Measurements from ENCODE around the gene GOLGB1. TPM values are rescaled to one million over a fixed set of nuclear protein-coding genes. Genes with fewer than 3 reads are reported as not detected.

GOLGB1 gene
- total RNA-seq, 1 experiment from 2014 or later = 26.5 TPM

GRCh38 chr3:121630355-121630754 is 119.2 kb downstream of the GOLGB1 start:
- DNase-seq = no peak
- Histone ChIP-seq H3K79me2 (ENCODE audit: low read length) (no peaks in the 10 kb centered on the region), H3K27ac (ENCODE audit: low read length) (no peak overlapping the region), H4K20me1 (ENCODE audit: insufficient read depth, low read depth, low read length) (no peaks in the 10 kb centered on the region), H3K4me3 (ENCODE audit: low read length) (no peak overlapping the region), H3K9me2 (replicated peaks; ENCODE audit: insufficient read depth, low read length) (no peaks in the 10 kb centered on the region), H3K4me1 (ENCODE audit: low read length) (no peaks in the 10 kb centered on the region), H3K9ac (ENCODE audit: low read length) (no peak overlapping the region), H2AFZ (ENCODE audit: low read length) (no peak overlapping the region), H3K36me3 (ENCODE audit: insufficient read depth, low read length) (peaks cover 15% of the 10 kb centered on the region), H3K9me3 (ENCODE audit: low read length) (no peaks in the 10 kb centered on the region), H3K4me2 (ENCODE audit: low read depth, low read length, poor library complexity, severe bottlenecking) (no peak overlapping the region), H3K27me3 (ENCODE audit: low read length) (no peaks in the 10 kb centered on the region)

- Histone ChIP-seq H3K4me2 (ENCODE audit: low read depth, low read length, poor library complexity, severe bottlenecking) (no peak overlapping the region), H3K9me2 (replicated peaks; ENCODE audit: insufficient read depth, low read length) (no peaks in the 10 kb centered on the region), H3K9me3 (ENCODE audit: low read length) (no peaks in the 10 kb centered on the region), H3K27me3 (ENCODE audit: low read length) (no peaks in the 10 kb centered on the region), H4K20me1 (ENCODE audit: insufficient read depth, low read depth, low read length) (no peaks in the 10 kb centered on the region), H3K79me2 (ENCODE audit: low read length) (no peaks in the 10 kb centered on the region), H3K36me3 (ENCODE audit: insufficient read depth, low read length) (peaks cover 14% of the 10 kb centered on the region), H3K4me3 (ENCODE audit: low read length) (no peak overlapping the region), H3K27ac (ENCODE audit: low read length) (no peak overlapping the region), H3K4me1 (ENCODE audit: low read length) (no peaks in the 10 kb centered on the region), H2AFZ (ENCODE audit: low read length) (no peak overlapping the region), H3K9ac (ENCODE audit: low read length) (no peak overlapping the region)
- DNase-seq = no peak
These were observed 119.9 kb downstream of the GOLGB1 start for GRCh38 chr3:121629601-121630000.

- H3K36me3 ChIP-seq (ENCODE audit: insufficient read depth, low read length) = peaks cover 6% of the 10 kb centered on the region; the same call in 1 of the 2 replicates
These were observed 121.9 kb downstream of the GOLGB1 start for GRCh38 chr3:121627622-121628021.

GRCh38 chr3:121627211-121627610 is 122.3 kb downstream of the GOLGB1 start:
- Histone ChIP-seq H3K36me3 (ENCODE audit: insufficient read depth, low read length) (peaks cover 6% of the 10 kb centered on the region; the same call in 1 of the 2 replicates), H3K27ac (ENCODE audit: low read length) (no peak overlapping the region), H3K9me3 (ENCODE audit: low read length) (no peaks in the 10 kb centered on the region), H2AFZ (ENCODE audit: low read length) (no peak overlapping the region), H4K20me1 (ENCODE audit: insufficient read depth, low read depth, low read length) (no peaks in the 10 kb centered on the region), H3K9ac (ENCODE audit: low read length) (no peak overlapping the region), H3K27me3 (ENCODE audit: low read length) (no peaks in the 10 kb centered on the region), H3K79me2 (ENCODE audit: low read length) (no peaks in the 10 kb centered on the region), H3K4me1 (ENCODE audit: low read length) (no peaks in the 10 kb centered on the region), H3K4me3 (ENCODE audit: low read length) (no peak overlapping the region), H3K9me2 (replicated peaks; ENCODE audit: insufficient read depth, low read length) (no peaks in the 10 kb centered on the region), H3K4me2 (ENCODE audit: low read depth, low read length, poor library complexity, severe bottlenecking) (no peak overlapping the region)
- DNase-seq = no peak

More at GRCh38 chr3:121627622-121628021, 121.9 kb downstream of the GOLGB1 start:
- Histone ChIP-seq H3K27me3 (ENCODE audit: low read length) (no peaks in the 10 kb centered on the region), H3K9ac (ENCODE audit: low read length) (no peak overlapping the region), H3K4me1 (ENCODE audit: low read length) (no peaks in the 10 kb centered on the region), H2AFZ (ENCODE audit: low read length) (no peak overlapping the region), H3K9me2 (replicated peaks; ENCODE audit: insufficient read depth, low read length) (no peaks in the 10 kb centered on the region), H4K20me1 (ENCODE audit: insufficient read depth, low read depth, low read length) (no peaks in the 10 kb centered on the region), H3K79me2 (ENCODE audit: low read length) (no peaks in the 10 kb centered on the region), H3K4me2 (ENCODE audit: low read depth, low read length, poor library complexity, severe bottlenecking) (no peak overlapping the region), H3K4me3 (ENCODE audit: low read length) (no peak overlapping the region), H3K9me3 (ENCODE audit: low read length) (no peaks in the 10 kb centered on the region), H3K27ac (ENCODE audit: low read length) (no peak overlapping the region)
- no peak for DNase-seq

GRCh38 chr3:121626495-121626894 is 123.0 kb downstream of the GOLGB1 start:
- no peaks in the 10 kb centered on the region for H3K79me2 ChIP-seq (ENCODE audit: low read length)
- H3K27me3 ChIP-seq (ENCODE audit: low read length) = no peaks in the 10 kb centered on the region
- no peak overlapping the region for H3K27ac ChIP-seq (ENCODE audit: low read length)
- H2AFZ ChIP-seq (ENCODE audit: low read length) = no peak overlapping the region
- no peaks in the 10 kb centered on the region for H3K4me1 ChIP-seq (ENCODE audit: low read length)
- no peak overlapping the region for H3K4me3 ChIP-seq (ENCODE audit: low read length)
- DNase-seq = no peak
- H3K9ac ChIP-seq (ENCODE audit: low read length) = no peak overlapping the region
- no peaks in the 10 kb centered on the region for H3K9me2 ChIP-seq (replicated peaks; ENCODE audit: insufficient read depth, low read length)
- H3K4me2 ChIP-seq (ENCODE audit: low read depth, low read length, poor library complexity, severe bottlenecking) = no peak overlapping the region
- H3K9me3 ChIP-seq (ENCODE audit: low read length) = no peaks in the 10 kb centered on the region
- H4K20me1 ChIP-seq (ENCODE audit: insufficient read depth, low read depth, low read length) = no peaks in the 10 kb centered on the region
- H3K36me3 ChIP-seq (ENCODE audit: insufficient read depth, low read length) = peaks cover under 1% of the 10 kb centered on the region; the same call in 1 of the 2 replicates

GRCh38 chr3:121624147-121624899 is 125.2 kb downstream of the GOLGB1 start:
- Histone ChIP-seq H4K20me1 (ENCODE audit: insufficient read depth, low read depth, low read length) (no peaks in the 10 kb centered on the region), H3K9me2 (replicated peaks; ENCODE audit: insufficient read depth, low read length) (no peaks in the 10 kb centered on the region), H3K4me1 (ENCODE audit: low read length) (no peaks in the 10 kb centered on the region), H3K4me2 (ENCODE audit: low read depth, low read length, poor library complexity, severe bottlenecking) (no peak overlapping the region), H3K27ac (ENCODE audit: low read length) (no peak overlapping the region), H3K4me3 (ENCODE audit: low read length) (no peak overlapping the region), H3K27me3 (ENCODE audit: low read length) (no peaks in the 10 kb centered on the region), H3K9ac (ENCODE audit: low read length) (no peak overlapping the region), H3K36me3 (ENCODE audit: insufficient read depth, low read length) (no peaks in the 10 kb centered on the region), H2AFZ (ENCODE audit: low read length) (no peak overlapping the region), H3K79me2 (ENCODE audit: low read length) (no peaks in the 10 kb centered on the region), H3K9me3 (ENCODE audit: low read length) (no peaks in the 10 kb centered on the region)
- no peak for DNase-seq

GRCh38 chr3:121621491-121621890 is 128.1 kb downstream of the GOLGB1 start:
- H4K20me1 ChIP-seq (ENCODE audit: insufficient read depth, low read depth, low read length) = no peaks in the 10 kb centered on the region
- H3K9me2 ChIP-seq (replicated peaks; ENCODE audit: insufficient read depth, low read length) = no peaks in the 10 kb centered on the region
- H3K27me3 ChIP-seq (ENCODE audit: low read length) = no peaks in the 10 kb centered on the region
- no peak for DNase-seq
- H3K79me2 ChIP-seq (ENCODE audit: low read length) = no peaks in the 10 kb centered on the region
- no peaks in the 10 kb centered on the region for H3K36me3 ChIP-seq (ENCODE audit: insufficient read depth, low read length)
- no peaks in the 10 kb centered on the region for H3K4me1 ChIP-seq (ENCODE audit: low read length)
- H3K4me3 ChIP-seq (ENCODE audit: low read length) = no peak overlapping the region
- H2AFZ ChIP-seq (ENCODE audit: low read length) = no peak overlapping the region
- H3K9me3 ChIP-seq (ENCODE audit: low read length) = no peaks in the 10 kb centered on the region
- H3K9ac ChIP-seq (ENCODE audit: low read length) = no peak overlapping the region
- H3K27ac ChIP-seq (ENCODE audit: low read length) = no peak overlapping the region
- no peak overlapping the region for H3K4me2 ChIP-seq (ENCODE audit: low read depth, low read length, poor library complexity, severe bottlenecking)

GRCh38 chr3:121619691-121620090 is 129.8 kb downstream of the GOLGB1 start:
- Histone ChIP-seq H3K9me3 (ENCODE audit: low read length) (no peaks in the 10 kb centered on the region), H3K4me1 (ENCODE audit: low read length) (peaks cover 2% of the 10 kb centered on the region; the same call in 1 of the 2 replicates), H3K9ac (ENCODE audit: low read length) (no peak overlapping the region), H3K9me2 (replicated peaks; ENCODE audit: insufficient read depth, low read length) (no peaks in the 10 kb centered on the region), H3K4me3 (ENCODE audit: low read length) (no peak overlapping the region), H3K4me2 (ENCODE audit: low read depth, low read length, poor library complexity, severe bottlenecking) (no peak overlapping the region), H3K27me3 (ENCODE audit: low read length) (no peaks in the 10 kb centered on the region), H4K20me1 (ENCODE audit: insufficient read depth, low read depth, low read length) (no peaks in the 10 kb centered on the region), H3K36me3 (ENCODE audit: insufficient read depth, low read length) (no peaks in the 10 kb centered on the region), H3K27ac (ENCODE audit: low read length) (no peak overlapping the region), H2AFZ (ENCODE audit: low read length) (no peak overlapping the region), H3K79me2 (ENCODE audit: low read length) (no peaks in the 10 kb centered on the region)
- DNase-seq = no peak
